Activated naive CD8-positive, alpha-beta T cell treated with anti-CD3 and anti-CD28 coated beads, Interleukin-2, amount 10 ng/mL, durations not matched to agents 7 days and 5 days (primary cell): ENCODE results near the gene PPIA. TPM values are rescaled to one million over a fixed set of nuclear protein-coding genes. Genes with fewer than 3 reads are reported as not detected.

Experiments
- total RNA-seq, 2 experiments: library from RNA; stranded (reverse); gene quantifications; one replicate each; pipeline ENCODE4 v1.2.3, GENCODE V29; 2021

Gene PPIA
- total RNA-seq, 2 experiments from 2014 or later = 1,658 to 1,692 TPM

Other genes starting within 250 kb of the PPIA start
- gene DDX56, start 222.8 kb upstream of the PPIA start, total RNA-seq = 100 to 1,000 TPM in 1 of 2 experiments, 10 to 100 TPM in 1; 94.1 to 102 TPM
- 10 to 100 TPM; 91.4 to 94.3 TPM for gene TMED4, start 214.4 kb upstream of the PPIA start, total RNA-seq
- gene OGDH, start 190.1 kb upstream of the PPIA start, total RNA-seq = 100 to 1,000 TPM in 1 of 2 experiments, 10 to 100 TPM in 1; 99.6 to 103 TPM
- 100 to 1,000 TPM; 120 to 124 TPM for gene ZMIZ2, start 47.8 kb upstream of the PPIA start, total RNA-seq
- gene H2AZ2, start 51.4 kb downstream of the PPIA start, total RNA-seq = 100 to 1,000 TPM; 359 to 368 TPM
- 10 to 100 TPM; 34.8 to 35.6 TPM for gene PURB, start 88.8 kb downstream of the PPIA start, total RNA-seq
- 100 to 1,000 TPM; 382 to 403 TPM for gene MYO1G, start 182.3 kb downstream of the PPIA start, total RNA-seq
- 100 to 1,000 TPM; 126 to 132 TPM for gene CCM2, start 203.5 kb downstream of the PPIA start, total RNA-seq